Erythroblast (primary cell): ENCODE measurements around the gene CRB1.

Experiments
- DNase-seq, 2 experiments: peaks; one replicate each; lab custom pipeline; 2025; lab: John Stamatoyannopoulos, UW
- GATA1 ChIP-seq: IDR thresholded peaks from 2 replicates; pipeline ENCODE4 v1.6.1; 2011; ENCODE audit warnings: low read depth, mild to moderate bottlenecking, control low read depth, low read length, moderate library complexity
- POLR2A ChIP-seq: IDR thresholded peaks from 2 replicates; pipeline ENCODE4 v1.6.1; 2011; ENCODE audit warnings: mild to moderate bottlenecking, low read length

The CRB1 gene

DNA sequence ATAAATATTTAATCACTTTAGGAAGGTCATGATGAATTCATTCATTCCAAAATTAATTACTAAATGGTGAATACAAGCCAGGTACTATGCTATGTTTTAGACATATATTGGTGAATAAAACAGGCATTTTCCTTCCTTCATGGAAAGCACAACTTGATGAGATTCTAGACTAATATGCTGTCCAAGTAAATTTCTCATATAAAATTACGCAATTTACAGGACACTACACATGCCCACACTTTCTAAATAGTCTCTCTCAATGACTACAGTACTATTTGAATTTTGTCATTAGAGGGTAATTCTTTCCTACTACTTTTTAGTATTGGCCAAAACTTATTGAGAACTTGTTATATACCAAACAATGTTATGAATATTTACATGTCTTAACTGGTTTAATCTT, 150.6 kb downstream of the CRB1 start:
- DNase-seq = no peak
- TF ChIP-seq GATA1 (no peak), POLR2A (no peak)

DNA sequence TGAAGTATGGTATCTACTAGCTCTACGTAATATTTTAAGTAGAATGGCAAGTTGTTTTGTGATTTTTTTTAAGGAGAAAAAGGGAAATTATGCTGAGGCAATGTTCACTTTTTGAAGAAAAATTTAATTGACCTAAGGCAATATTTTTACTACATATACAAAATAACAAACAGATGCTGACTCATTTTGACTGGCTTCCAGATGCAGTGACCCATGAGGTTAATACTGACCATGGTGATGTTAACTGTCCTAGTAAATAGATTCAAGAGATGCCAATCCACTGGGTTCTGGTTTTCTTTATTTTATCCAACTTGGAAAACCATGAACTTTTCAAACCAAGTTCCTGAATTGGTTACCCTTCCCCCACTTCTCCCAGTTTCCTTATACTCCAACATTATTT, 154.9 kb downstream of the CRB1 start:
- no peak for DNase-seq
- TF ChIP-seq GATA1 (no peak), POLR2A (no peak)

DNA sequence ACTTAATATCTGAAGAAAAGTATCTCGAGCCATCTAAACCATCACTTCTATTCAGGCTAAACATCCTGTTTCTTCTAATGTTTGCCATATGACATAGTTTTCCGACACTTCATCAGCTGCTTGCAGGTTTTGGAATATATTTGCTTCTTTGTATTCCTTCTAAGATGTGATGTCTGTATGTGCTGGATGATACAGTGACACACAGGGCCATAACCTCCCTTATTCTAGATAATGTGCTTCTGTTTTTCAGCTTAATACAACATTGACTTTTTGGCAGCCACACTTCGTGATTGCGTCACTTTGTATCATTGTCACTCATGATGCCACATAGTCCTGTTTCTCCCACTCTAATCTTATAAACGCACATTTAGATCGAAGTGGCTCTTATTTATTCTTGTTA, 156.3 kb downstream of the CRB1 start:
- no peak for DNase-seq
- no peak for TF ChIP-seq POLR2A
- no peak for TF ChIP-seq GATA1

DNA sequence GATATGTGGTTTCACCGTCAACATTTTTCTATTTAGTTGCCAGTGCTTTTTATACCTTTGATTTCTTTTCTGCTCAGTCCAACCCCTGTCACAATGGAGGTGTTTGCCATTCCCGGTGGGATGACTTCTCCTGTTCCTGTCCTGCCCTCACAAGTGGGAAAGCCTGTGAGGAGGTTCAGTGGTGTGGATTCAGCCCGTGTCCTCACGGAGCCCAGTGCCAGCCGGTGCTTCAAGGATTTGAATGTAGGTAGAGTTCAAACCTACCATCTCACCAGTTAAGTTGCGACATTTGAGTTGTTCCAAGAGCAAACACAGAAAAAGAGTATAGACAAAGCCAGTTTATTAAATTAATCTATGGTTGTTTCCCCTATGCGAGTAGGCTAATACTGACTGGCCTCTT, 161.3 kb downstream of the CRB1 start:
- TF ChIP-seq POLR2A = no peak
- TF ChIP-seq GATA1 = no peak
- no peak for DNase-seq

DNA sequence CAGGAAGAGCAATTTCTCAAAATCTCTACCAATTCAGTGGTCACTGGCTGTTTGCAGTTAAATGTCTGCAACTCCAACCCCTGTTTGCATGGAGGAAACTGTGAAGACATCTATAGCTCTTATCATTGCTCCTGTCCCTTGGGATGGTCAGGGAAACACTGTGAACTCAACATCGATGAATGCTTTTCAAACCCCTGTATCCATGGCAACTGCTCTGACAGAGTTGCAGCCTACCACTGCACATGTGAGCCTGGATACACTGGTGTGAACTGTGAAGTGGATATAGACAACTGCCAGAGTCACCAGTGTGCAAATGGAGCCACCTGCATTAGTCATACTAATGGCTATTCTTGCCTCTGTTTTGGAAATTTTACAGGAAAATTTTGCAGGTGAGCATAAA, 167.2 kb downstream of the CRB1 start:
- TF ChIP-seq GATA1 (no peak), POLR2A (no peak)
- no peak for DNase-seq

DNA sequence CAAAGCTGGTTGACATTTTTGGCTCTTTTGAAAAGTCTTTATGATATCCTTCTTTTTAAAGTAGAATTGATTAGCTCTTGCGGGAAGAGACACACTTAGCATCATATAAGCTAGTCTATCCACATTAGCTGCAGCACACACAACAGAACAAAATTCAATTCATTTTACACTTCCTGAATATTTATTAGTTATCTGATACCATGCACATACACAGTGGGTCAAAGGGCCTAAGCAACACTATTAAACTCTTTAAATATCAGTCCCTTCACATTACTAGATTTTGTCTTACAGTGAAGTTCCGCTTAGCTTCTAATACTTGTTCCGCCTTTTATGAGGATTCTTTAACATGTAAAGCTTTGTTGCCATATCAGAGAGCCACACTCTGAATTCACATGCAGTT, 169.5 kb downstream of the CRB1 start:
- no peak for TF ChIP-seq GATA1
- TF ChIP-seq POLR2A = no peak
- DNase-seq = no peak

DNA sequence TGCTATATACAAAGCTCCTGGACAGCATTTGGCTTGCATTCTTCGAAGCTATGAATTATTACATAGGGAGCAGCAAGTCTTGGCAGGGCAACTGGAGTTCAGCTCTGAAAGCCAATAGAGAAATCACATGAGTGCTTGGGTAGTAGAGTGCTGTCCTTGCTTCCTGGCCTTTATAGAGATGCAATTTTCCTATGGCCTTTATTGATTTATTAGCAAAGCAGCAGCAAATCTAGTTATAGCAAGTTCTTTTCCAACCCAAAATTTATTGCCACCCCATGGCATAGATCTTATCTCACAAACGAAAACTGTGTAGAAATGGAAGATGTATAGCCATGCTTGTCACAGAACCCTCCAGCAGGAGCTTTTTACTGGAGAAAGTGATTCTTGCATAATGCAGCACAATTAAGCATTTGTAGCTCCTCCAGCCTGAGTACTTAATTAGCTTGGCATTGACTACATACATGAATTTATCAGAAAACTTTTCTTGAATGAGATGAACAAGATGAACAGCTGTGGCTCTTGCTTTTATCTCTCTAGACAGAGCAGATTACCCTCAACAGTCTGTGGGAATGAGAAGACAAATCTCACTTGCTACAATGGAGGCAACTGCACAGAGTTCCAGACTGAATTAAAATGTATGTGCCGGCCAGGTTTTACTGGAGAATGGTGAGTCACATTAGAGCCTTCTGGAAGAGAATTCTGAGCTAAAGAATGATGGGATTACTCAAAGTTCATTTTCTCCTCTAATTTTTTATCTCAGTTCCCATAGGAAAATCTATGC, 170.1 kb downstream of the CRB1 start:
- TF ChIP-seq POLR2A (no peak), GATA1 (no peak)
- DNase-seq = peak; percentile 29 to 73

DNA sequence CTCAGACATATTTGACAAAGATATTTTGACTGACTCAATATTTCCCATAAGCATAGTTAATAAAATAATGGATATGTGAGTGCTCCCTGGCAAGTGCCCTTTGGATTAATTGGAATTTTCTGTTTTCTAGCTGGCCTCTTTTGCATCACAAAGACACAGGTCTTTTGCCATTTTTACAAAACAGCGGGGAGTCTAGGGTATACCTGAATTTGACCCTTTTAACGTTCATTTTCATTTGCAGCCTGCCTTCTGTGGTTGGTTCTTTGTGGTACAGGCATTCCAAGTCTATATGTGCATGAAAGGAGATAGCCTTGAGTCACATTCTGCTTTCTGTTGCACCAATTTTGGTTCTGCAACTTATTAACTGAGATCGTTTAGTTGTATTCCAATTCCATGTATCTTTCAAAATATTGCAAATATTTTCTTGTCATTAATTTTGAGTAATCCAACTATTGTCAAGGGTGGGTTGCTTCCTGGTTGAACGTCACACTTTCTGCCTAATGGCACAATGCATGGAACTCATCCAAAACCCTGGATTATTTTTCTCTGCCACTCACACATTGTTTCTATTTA, 171.7 kb downstream of the CRB1 start:
- DNase-seq = no peak
- TF ChIP-seq POLR2A = no peak
- TF ChIP-seq GATA1 = no peak

DNA sequence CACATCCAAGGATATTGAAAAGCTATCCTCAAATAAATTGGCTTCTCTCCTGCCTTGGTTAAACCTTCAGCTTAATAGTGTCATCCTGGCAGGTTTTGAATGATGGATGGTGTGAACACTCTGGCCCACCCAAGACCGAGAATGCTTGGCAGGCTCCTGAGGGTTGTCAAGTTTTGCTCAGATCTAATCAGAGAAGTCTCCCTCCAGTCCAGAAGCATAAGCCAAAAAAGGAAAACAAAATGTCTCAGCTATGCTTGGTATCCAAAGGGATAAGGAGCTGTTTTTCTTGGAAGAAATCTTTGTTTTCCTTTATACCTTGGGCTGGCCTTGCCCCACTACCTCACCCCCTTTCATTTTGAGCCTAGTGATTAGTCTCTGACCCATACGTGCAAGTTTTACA, 172.7 kb downstream of the CRB1 start:
- peak; percentile 9 to 11 for DNase-seq
- TF ChIP-seq GATA1 (no peak), POLR2A (no peak)

DNA sequence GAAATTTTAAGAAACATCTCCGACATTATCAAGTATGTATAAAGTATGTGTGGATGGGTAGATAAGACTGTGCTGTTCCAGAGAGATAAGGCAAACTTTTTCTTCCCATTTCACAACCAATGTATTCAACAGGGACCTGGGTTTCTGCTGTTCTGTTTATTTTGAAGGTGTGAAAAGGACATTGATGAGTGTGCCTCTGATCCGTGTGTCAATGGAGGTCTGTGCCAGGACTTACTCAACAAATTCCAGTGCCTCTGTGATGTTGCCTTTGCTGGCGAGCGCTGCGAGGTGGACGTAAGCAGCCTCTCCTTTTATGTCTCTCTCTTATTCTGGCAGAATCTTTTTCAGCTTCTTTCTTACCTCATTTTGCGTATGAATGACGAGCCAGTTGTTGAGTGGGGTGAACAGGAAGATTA, 174.0 kb downstream of the CRB1 start:
- TF ChIP-seq GATA1 (peak; percentile 55), POLR2A (no peak)
- peak; percentile 87 to 91 for DNase-seq

DNA sequence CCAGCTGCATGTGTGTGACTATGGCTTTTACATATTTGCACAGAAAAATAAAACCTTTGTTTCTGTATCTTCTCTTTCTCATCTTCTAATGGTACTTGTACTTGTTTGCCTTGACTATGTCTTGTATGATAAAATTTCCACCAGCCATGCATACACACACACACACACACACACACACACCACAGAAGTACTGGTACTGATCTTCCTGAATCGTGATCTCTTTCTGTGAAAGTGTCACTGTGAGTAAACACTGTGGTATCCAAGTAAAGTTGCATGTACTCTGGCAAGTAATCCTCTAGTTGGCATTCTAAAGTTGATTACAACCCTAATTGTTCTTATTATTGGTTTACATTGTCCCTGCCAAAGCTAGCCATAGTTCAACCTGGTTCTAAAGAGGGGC, 176.7 kb downstream of the CRB1 start:
- peak in 1 of 2 experiments; percentile 11 for DNase-seq
- no peak for TF ChIP-seq GATA1
- no peak for TF ChIP-seq POLR2A

DNA sequence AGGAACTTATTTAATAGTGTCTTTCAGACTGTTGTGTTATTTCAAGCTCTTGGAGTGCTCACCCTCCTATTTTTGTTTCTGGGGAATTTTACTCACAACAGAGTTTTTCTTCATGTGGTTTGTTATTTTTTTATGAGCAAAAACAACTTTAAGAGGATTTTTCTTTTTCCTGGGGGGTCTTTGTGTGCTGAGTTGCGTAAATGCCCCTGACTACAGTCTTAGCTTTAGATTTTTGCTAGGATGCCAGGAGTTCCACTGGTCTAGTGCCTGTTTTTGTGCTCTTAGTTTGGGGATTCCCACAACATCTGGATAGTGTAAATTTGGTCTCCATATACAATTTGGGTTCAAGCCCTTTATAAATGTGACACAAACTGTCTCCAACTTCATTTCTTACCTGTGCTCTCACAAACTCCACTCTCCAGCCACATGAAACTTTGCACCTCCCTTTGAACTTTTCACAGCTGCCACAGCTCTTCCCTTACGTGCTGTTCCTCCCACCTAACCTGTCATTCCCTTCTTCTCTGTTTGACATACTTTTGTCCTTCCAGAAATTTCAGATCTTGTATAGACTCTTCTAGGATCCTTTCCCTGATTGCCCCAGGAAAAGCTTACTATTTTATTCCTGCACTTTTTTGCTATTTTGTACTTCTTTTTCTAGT, 180.2 kb downstream of the CRB1 start:
- TF ChIP-seq GATA1 (no peak), POLR2A (no peak)
- no peak for DNase-seq

DNA sequence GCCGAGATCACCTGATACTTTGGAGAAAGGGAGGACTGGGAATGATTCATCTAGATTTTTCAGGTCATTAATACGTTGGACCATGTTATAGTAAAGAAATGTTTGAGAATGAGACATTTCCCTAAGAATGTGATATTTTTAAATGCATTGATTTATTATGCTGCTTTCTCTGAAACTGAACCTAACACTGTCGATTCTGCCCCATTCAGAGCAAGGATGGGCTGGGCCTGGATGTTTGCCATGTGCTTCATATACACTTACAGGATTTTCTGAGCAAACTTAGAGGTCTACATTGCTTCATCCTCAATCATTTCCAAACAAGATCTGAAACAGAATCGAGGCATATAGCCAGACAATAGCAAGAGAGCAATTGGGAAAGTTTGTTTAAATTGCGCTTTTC, 183.3 kb downstream of the CRB1 start:
- DNase-seq = no peak
- TF ChIP-seq GATA1 = no peak
- TF ChIP-seq POLR2A = no peak

DNA sequence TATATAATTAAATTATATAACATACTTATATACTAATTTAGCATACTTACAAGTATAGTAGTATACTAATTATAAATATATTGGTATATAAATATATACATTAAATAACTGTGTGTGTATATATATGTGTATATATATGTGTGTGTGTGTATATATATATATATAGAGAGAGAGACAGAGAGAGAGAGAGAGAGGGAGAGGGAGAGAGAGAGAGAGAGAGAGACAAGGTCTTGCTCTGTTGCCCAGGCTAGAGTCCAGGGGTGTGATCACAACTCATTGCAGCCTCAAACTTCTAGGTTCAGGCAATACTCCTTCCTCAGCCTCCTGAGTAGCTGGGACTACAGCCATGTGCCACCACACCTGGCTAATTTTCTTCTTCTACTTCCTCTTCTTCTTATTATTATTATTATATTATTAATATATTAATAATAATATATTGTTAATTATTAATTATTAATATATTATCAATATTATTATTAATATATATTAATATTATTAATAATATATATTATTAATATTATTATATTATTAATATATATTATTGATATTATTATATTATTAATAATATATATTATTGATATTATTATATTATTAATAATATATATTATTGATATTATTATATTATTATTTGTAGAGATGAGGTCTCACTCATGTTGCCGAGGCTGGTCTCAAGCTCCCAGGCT, 185.5 kb downstream of the CRB1 start:
- DNase-seq = no peak
- TF ChIP-seq GATA1 (no peak), POLR2A (no peak)
